ENCODE measurements around the gene PRM1. TPM values are rescaled to one million over a fixed set of nuclear protein-coding genes. Genes with fewer than 3 reads are reported as not detected.

The PRM1 gene
- polyA plus RNA-seq, 2 of the 4 experiments (the other 2 are of a cell fraction): not detected

- ChIA-PET CTCF (no interaction called here), POLR2A (no interaction called here)
- Histone ChIP-seq H3K27ac (no peak overlapping the region), H3K9me3 (no peaks in the 10 kb centered on the region), H3K4me2 (no peak overlapping the region), H3K4me1 (no peaks in the 10 kb centered on the region), H3K4me3 (no peak overlapping the region)
- no peak for ATAC-seq
- DNase-seq (ENCODE audit: low read depth in 1 of 2, low spot score in 1 of 2): no peak
- no peak for TF ChIP-seq NPAS2 (CRISPR knock-in tag; IDR thresholded peaks at IDR 0.05; ENCODE audit: borderline replicate concordance)
- TF ChIP-seq RFX5 (IDR thresholded peaks at IDR 0.05): no peak
- no peak for TF ChIP-seq KDM5A (IDR thresholded peaks at IDR 0.05)
- no peak for TF ChIP-seq ZSCAN20 (CRISPR knock-in tag; IDR thresholded peaks at IDR 0.05)
- TF ChIP-seq TFCP2L1 (CRISPR knock-in tag; IDR thresholded peaks at IDR 0.05): no peak
- TF ChIP-seq TP53 (CRISPR knock-in tag; IDR thresholded peaks at IDR 0.05): no peak
- no peak for TF ChIP-seq GATA3 (IDR thresholded peaks at IDR 0.05; ENCODE audit: borderline replicate concordance)
- no peak for TF ChIP-seq RNF2 (IDR thresholded peaks at IDR 0.05; ENCODE audit: borderline replicate concordance, low read depth)
- no peak for TF ChIP-seq BCL3 (IDR thresholded peaks at IDR 0.05)
- no peak for TF ChIP-seq FOXS1 (CRISPR knock-in tag; IDR thresholded peaks at IDR 0.05)
- no peak for TF ChIP-seq HOXB13 (CRISPR knock-in tag; IDR thresholded peaks at IDR 0.05; ENCODE audit: low read depth)
- no peak for TF ChIP-seq KDM1A (IDR thresholded peaks at IDR 0.05; ENCODE audit: low read depth)
- no peak for TF ChIP-seq FOSB (CRISPR knock-in tag; IDR thresholded peaks at IDR 0.05)
- TF ChIP-seq PHF8 (IDR thresholded peaks at IDR 0.05; ENCODE audit: borderline replicate concordance, low read depth): no peak
- TF ChIP-seq, protein P1, sequence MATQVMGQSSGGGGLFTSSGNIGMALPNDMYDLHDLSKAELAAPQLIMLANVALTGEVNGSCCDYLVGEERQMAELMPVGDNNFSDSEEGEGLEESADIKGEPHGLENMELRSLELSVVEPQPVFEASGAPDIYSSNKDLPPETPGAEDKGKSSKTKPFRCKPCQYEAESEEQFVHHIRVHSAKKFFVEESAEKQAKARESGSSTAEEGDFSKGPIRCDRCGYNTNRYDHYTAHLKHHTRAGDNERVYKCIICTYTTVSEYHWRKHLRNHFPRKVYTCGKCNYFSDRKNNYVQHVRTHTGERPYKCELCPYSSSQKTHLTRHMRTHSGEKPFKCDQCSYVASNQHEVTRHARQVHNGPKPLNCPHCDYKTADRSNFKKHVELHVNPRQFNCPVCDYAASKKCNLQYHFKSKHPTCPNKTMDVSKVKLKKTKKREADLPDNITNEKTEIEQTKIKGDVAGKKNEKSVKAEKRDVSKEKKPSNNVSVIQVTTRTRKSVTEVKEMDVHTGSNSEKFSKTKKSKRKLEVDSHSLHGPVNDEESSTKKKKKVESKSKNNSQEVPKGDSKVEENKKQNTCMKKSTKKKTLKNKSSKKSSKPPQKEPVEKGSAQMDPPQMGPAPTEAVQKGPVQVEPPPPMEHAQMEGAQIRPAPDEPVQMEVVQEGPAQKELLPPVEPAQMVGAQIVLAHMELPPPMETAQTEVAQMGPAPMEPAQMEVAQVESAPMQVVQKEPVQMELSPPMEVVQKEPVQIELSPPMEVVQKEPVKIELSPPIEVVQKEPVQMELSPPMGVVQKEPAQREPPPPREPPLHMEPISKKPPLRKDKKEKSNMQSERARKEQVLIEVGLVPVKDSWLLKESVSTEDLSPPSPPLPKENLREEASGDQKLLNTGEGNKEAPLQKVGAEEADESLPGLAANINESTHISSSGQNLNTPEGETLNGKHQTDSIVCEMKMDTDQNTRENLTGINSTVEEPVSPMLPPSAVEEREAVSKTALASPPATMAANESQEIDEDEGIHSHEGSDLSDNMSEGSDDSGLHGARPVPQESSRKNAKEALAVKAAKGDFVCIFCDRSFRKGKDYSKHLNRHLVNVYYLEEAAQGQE (IDR thresholded peaks at IDR 0.05): no peak
- no peak for TF ChIP-seq BHLHE40 (IDR thresholded peaks at IDR 0.05; ENCODE audit: low read depth, low read length)
- TF ChIP-seq, protein P2, sequence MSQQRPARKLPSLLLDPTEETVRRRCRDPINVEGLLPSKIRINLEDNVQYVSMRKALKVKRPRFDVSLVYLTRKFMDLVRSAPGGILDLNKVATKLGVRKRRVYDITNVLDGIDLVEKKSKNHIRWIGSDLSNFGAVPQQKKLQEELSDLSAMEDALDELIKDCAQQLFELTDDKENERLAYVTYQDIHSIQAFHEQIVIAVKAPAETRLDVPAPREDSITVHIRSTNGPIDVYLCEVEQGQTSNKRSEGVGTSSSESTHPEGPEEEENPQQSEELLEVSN (IDR thresholded peaks at IDR 0.05; ENCODE audit: borderline replicate concordance, low read depth): no peak
- TF ChIP-seq, protein P3, sequence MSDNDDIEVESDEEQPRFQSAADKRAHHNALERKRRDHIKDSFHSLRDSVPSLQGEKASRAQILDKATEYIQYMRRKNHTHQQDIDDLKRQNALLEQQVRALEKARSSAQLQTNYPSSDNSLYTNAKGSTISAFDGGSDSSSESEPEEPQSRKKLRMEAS (IDR thresholded peaks at IDR 0.05): no peak
- 58% methylated on average over 10 of the region's 10 CpGs for WGBS (ENCODE audit: missing lambda C conversion rate)
- no peak for FAIRE-seq
Measured at GRCh38 chr16:11296706-11297491, 15.8 kb upstream of the PRM1 start.

GRCh38 chr16:11296351-11296705, 15.2 kb upstream of the PRM1 start:
- Histone ChIP-seq H3K9me3 (no peaks in the 10 kb centered on the region), H3K4me3 (no peak overlapping the region), H3K27ac (no peak overlapping the region), H3K4me1 (no peaks in the 10 kb centered on the region), H3K4me2 (no peak overlapping the region)
- ChIA-PET CTCF (no interaction called here), POLR2A (no interaction called here)
- no peak for DNase-seq (ENCODE audit: low read depth in 1 of 2, low spot score in 1 of 2)
- TF ChIP-seq JUN (IDR thresholded peaks at IDR 0.05): no peak
- no peak for TF ChIP-seq BCL3 (IDR thresholded peaks at IDR 0.05)
- TF ChIP-seq EP300 (IDR thresholded peaks at IDR 0.05): no peak
- no peak for TF ChIP-seq ESRRA (IDR thresholded peaks at IDR 0.05; ENCODE audit: borderline replicate concordance, low read length)
- TF ChIP-seq CHD2 (IDR thresholded peaks at IDR 0.05; ENCODE audit: low read length, partially characterized antibody): no peak
- no peak for TF ChIP-seq ATOH8 (CRISPR knock-in tag; IDR thresholded peaks at IDR 0.05; ENCODE audit: low read depth)
- no peak for TF ChIP-seq ZC3H11A (IDR thresholded peaks at IDR 0.05)
- TF ChIP-seq, protein P4, sequence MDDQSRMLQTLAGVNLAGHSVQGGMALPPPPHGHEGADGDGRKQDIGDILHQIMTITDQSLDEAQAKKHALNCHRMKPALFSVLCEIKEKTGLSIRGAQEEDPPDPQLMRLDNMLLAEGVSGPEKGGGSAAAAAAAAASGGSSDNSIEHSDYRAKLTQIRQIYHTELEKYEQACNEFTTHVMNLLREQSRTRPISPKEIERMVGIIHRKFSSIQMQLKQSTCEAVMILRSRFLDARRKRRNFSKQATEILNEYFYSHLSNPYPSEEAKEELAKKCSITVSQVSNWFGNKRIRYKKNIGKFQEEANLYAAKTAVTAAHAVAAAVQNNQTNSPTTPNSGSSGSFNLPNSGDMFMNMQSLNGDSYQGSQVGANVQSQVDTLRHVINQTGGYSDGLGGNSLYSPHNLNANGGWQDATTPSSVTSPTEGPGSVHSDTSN (IDR thresholded peaks at IDR 0.05): no peak
- TF ChIP-seq, protein P3 (IDR thresholded peaks at IDR 0.05): no peak
- TF ChIP-seq, protein P5, sequence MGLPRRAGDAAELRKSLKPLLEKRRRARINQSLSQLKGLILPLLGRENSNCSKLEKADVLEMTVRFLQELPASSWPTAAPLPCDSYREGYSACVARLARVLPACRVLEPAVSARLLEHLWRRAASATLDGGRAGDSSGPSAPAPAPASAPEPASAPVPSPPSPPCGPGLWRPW (IDR thresholded peaks at IDR 0.05): no peak
- no peak for TF ChIP-seq GATA3 (IDR thresholded peaks at IDR 0.05; ENCODE audit: borderline replicate concordance)
- TF ChIP-seq KDM1A (IDR thresholded peaks at IDR 0.05; ENCODE audit: low read depth): no peak
- ATAC-seq: no peak
- 86% methylated on average over 3 of the region's 3 CpGs for WGBS (ENCODE audit: missing lambda C conversion rate)
- no peak for FAIRE-seq
